Posterior vena cava (tissue), 2 donors: ENCODE measurements around the gene RIC1. TPM values are rescaled to one million over a fixed set of nuclear protein-coding genes. Genes with fewer than 3 reads are reported as not detected.
"Not testable (repeated sequence)": the region's sequence is repeated elsewhere in the genome, so short reads cannot be mapped to it uniquely, and the experiment has no call there.

Source experiments
- DNase-seq: peaks from one replicate; pipeline ENCODE4 v3.0.0-alpha.2; 2020; ENCODE audit warnings: low spot score
- intact Hi-C, 2 donors: fragments of 100-400 bp; cut with DNase I; formaldehyde crosslinking; loops; one replicate each; pipeline versions ENCODE4 v1.14.1 to v1.14.2; 2022 to 2023
- total RNA-seq, 2 donors: library from RNA; stranded (reverse); fragmentation: NEBNext Ultra II Directional; extraction: Animal tissue kit (Norgen Biotek cat#: 25700); gene quantifications; one replicate each; pipeline ENCODE4 v1.2.1, GENCODE V29; 2021
- donor health status: DM: yes; HTN: yes; CAD: no.
- donor health status: DM: yes; HTN: yes; CAD: no.

RIC1 gene
- total RNA-seq, 2 donors from 2014 or later = 20.2 to 25.2 TPM

- intact Hi-C loops = no loop called here
- no peak for DNase-seq
Measured at GRCh38 chr9:5715548-5716127, 86.7 kb downstream of the RIC1 start.

DNA sequence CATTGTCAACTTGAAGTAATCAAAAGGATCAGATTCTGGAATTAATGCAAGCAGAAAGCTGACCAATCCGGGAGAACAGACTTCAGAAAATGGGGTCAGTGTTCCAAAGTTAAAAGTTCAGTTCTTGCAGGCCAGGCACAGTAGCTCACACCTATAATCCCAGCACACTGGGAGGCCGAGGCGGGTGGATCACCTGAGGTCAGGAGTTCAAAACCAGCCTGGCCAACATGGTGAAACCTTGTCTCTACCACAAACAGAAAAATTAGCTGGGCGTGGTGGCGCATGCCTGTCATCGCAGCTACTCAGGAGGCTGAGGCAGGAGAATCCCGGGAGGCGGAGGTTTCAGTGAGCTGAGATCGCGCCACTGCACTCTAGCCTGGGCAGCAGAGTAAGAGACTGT lies 88.5 kb downstream of the RIC1 start:
- intact Hi-C loops, DNase-seq: not testable (repeated sequence)

DNA sequence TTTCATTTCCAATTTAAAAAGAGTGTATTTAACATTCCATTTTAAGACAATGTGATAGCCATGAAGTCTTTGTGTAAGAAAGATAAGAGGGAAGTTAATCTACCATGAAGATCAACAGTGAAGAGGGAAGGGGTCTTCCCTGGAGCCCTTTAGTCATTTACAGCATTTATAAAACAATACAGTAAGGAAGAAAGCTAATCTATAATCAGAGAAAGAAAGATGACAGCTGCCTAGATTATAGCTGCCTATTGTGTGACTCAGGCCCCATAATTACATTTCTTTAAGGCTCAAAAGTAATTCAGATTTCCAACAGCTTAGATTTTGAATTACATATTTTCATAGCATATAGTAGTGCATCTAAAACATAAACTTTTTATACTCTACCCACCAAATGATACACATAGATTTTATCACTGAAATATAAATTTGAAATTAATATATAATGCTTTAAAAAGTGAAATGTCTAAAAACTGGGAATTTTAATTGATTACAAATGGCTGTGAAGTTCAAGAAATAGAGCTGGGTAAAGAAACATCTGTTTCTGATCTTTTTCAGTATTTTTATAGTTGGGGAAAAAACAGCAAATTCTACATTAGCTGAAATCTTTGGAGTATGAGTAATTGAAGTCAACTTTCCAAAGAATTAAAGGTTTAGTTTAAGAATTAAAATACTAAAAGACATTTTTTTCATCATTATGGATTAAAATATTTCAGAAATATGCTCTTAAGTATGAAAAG lies 89.6 kb downstream of the RIC1 start:
- no peak for DNase-seq
- intact Hi-C loops = no loop called here

GRCh38 chr9:5719100-5719926 lies 90.4 kb downstream of the RIC1 start:
- intact Hi-C loops = no loop called here
- no peak for DNase-seq

- intact Hi-C loops = no loop called here
- no peak for DNase-seq
Measured at GRCh38 chr9:5720151-5720550, 91.2 kb downstream of the RIC1 start.

DNA sequence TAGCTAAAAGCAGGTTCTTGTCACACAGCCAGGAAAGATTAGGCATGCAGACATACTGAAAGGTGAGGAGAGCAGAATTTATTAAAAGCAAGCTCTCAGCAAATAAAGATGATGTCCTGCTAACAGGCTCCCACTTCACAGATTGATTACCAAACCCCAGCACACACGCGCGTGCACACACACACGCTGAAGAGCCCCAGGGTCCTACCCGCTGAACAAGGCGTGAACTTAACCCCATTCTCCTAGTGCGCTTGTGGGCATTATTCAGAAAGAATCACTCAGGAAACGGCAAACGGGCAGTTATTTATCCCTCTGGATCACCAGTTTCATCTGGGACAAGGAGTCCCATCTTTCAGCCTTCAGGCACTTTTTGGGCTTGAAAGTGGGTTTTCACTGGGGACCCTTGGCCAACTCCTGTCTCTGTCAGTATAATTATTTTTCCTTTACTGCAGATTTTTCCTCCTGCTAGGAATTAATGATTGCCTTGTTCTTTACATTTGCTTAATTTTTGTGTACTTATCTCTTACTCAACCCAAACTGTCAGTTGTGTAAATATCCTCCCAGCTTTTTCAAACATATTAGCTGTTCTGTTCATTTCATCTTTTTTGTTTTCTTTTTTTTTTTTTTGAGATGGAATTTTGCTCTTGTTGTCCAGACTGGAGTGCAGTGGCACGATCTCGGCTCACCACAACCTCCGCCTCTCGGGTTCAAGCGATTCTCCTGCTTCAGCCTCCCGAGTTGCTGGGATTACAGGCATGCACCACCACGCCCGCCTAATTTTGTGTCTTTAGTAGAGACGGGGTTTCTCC lies 92.6 kb downstream of the RIC1 start:
- DNase-seq = no peak
- intact Hi-C loops = no loop called here

GRCh38 chr9:5722679-5723078 lies 93.8 kb downstream of the RIC1 start:
- DNase-seq, intact Hi-C loops: not testable (repeated sequence)

- no peak for DNase-seq
- intact Hi-C loops = no loop called here
Measured at GRCh38 chr9:5735072-5735471, 106.2 kb downstream of the RIC1 start.

GRCh38 chr9:5736563-5737346 lies 107.8 kb downstream of the RIC1 start:
- DNase-seq = no peak
- intact Hi-C loops = no loop called here

DNA sequence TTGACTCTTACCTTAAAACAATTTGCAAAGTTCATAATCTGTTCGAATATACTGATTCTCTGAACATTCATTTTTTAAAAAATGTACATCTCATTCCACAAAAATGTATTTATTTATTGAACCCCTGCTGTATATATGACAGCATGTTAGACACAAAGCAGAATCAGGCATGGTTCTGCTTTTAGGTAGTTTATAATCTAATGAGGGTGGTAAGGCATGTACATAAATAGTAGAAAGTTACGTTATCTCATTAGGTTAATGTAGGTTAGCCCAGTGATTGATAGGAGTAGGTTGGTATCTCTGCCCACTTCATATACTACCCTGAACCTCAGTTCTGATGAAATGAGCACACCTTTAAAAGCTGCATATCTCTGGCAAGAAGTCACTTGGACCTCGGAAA lies 114.2 kb downstream of the RIC1 start:
- intact Hi-C loops = no loop called here
- DNase-seq = no peak

DNA sequence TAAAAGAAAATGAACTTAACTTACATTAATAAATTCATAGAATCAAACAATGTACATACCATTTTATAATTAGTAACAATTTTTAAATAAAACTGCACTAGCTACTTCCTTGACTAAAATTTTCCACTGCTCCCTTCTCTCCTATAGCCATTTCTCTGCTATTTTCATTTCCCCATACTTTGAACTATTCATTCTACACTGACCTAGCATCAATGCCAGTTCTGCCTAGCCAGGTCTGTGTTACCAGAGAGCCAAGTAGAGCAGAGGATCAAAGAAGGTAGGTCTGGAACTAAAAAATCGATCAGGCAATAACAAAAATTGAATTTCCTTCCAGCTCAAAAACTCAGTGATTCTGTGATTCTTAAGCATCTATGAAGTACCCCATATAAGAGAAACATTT lies 119.5 kb downstream of the RIC1 start:
- intact Hi-C loops = no loop called here

GRCh38 chr9:5749306-5749705 lies 120.4 kb downstream of the RIC1 start:
- intact Hi-C loops = no loop called here
- DNase-seq = no peak

More for the DNA sequence above, 119.5 kb downstream of the RIC1 start:
- no peak for DNase-seq

DNA sequence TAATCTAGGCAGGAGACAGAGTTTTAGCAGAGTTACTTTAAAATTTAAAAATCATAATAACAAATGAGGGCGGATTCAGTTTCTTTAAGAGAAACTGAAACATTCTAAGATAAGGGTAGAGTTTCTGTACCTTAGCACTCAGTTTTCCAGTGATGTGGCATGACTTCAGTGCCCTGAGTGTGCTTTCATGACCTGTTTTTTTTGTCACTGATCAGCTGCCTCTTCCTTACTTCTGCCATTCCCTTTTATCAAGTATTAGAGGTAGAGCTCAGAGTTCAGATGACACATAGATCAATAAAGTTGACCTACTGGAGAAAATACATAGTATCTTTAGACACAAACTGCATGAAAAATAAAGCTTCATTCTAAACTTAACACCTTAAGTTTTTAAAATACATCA lies 121.7 kb downstream of the RIC1 start:
- intact Hi-C loops = no loop called here
- no peak for DNase-seq

GRCh38 chr9:5756633-5757032 lies 127.7 kb downstream of the RIC1 start:
- intact Hi-C loops = no loop called here

GRCh38 chr9:5760338-5760737 lies 131.4 kb downstream of the RIC1 start:
- DNase-seq = no peak
- intact Hi-C loops = no loop called here

More at GRCh38 chr9:5756633-5757032, 127.7 kb downstream of the RIC1 start:
- DNase-seq = no peak

DNA sequence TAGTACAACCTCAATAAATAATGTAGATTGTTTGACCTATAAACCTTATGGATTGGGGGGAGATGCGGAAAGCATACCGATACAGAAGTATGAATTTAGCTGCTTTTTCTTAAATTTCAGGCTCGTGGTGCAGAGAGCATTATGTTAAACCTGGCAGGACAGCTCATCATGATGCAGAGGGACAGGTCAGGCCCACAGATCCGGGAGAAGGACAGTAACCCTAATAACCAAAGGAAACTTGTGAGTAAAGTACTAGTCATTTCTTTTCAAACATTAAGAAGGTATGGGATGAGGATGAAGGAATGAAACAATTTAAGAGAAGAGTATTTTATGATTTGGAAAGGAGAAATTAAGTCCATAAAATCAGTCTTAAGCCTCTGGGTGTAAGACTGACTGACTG lies 133.5 kb downstream of the RIC1 start:
- intact Hi-C loops = no loop called here
- no peak for DNase-seq

DNA sequence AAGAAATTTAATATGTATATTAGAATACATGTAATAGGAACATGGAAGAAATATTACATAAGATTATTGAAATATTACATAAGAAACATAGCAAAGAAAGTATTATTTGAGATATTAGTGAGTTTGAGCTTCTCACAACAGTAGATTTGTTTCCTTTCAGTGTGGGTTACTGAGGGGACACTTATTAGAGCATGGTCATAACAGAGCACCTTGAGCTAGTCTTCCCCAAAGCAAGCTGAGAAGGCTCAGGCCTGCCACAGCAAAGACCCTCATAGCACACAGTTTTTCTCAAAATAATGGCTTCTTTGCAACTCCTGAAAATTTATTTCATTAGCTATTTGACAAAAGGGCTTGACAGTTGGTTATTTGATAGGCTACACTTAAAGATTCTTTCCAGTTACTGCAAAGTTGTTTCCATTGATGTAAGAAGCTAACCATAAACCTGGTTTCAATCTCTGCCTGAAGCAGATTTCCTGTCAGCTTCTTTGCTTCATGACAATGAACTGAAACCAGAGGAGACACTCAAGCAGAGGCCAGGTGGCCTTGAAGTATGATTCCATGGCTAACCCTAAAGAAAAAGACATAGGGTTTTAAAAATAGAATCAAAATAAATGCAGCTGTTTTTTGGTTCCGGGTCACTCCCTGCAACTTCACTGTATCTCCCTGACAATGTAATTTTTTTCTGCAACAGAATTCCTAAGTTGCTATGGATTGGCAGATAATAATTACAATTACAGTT lies 135.4 kb downstream of the RIC1 start:
- no peak for DNase-seq
- intact Hi-C loops = no loop called here
